Rectal smooth muscle tissue (tissue), 1 donor: ENCODE results near the gene PDE7B.
"Not testable (repeated sequence)": the region's sequence is repeated elsewhere in the genome, so short reads cannot be mapped to it uniquely, and the experiment has no call there.

Experiments used
- H3K27ac ChIP-seq: one replicate; pipeline ENCODE4 v1.7.0; 2013; ENCODE audit warnings: low read depth, low read length, inconsistent platforms
- H3K27me3 ChIP-seq: one replicate; pipeline ENCODE4 v1.7.0; 2013; ENCODE audit warnings: low read length; ENCODE audit not compliant: control insufficient read depth, insufficient read depth
- H3K36me3 ChIP-seq: one replicate; pipeline ENCODE4 v1.7.0; 2013; ENCODE audit warnings: low read length; ENCODE audit not compliant: control insufficient read depth, insufficient read depth
- H3K4me1 ChIP-seq: one replicate; pipeline ENCODE4 v1.7.0; 2013; ENCODE audit warnings: low read length; ENCODE audit not compliant: control insufficient read depth, insufficient read depth
- H3K4me3 ChIP-seq: one replicate; pipeline ENCODE4 v1.7.0; 2013; ENCODE audit warnings: low read length
- H3K9ac ChIP-seq: one replicate; pipeline ENCODE4 v1.7.0; 2013; ENCODE audit warnings: low read length

Gene PDE7B

DNA sequence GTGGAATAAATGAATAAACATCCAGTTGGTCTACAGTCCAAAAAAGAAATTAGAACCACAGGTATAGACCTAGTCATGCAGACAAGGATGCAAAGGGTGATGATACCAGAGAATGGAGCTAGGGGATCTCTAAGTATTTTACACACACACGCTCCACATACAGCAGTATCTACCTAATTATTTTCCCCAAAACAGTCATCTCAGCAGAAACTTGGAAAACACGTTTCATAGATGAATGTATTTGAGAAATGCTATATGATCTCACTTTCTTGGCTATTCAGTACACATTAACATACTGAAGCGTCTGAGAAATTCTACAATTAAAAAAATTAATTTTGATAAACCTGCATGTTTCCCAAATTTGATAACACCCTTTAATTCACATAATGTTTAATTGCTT lies 243.3 kb downstream of the PDE7B start:
- H3K36me3 ChIP-seq, result no peaks in the 10 kb centered on the region
- H3K27ac ChIP-seq, result no peak overlapping the region
- no peaks in the 10 kb centered on the region for H3K27me3 ChIP-seq
- no peak overlapping the region for H3K9ac ChIP-seq
- no peak overlapping the region for H3K4me3 ChIP-seq
- no peaks in the 10 kb centered on the region for H3K4me1 ChIP-seq

DNA sequence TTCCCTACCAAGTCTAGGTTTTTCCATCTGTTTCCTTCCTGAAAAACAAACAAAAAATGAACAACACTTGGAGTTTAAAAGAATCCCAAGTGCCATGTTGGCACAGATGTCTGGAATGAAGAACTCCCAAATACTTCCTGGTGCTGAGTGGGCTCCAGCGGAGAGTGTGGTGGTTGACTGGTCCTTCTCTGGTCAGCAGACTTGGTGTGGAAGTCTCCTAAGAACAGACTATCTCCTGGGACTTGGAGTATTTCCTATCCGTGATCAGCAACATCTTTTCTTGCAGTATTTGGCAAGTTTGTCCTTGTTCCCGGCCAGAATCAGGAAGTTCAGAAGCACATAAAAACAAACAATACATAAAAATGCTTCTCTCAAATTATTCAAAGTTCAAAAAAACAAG lies 244.5 kb downstream of the PDE7B start:
- Histone ChIP-seq H3K4me3 (no peak overlapping the region), H3K9ac (no peak overlapping the region), H3K36me3 (no peaks in the 10 kb centered on the region), H3K27me3 (no peaks in the 10 kb centered on the region), H3K4me1 (no peaks in the 10 kb centered on the region), H3K27ac (no peak overlapping the region)

DNA sequence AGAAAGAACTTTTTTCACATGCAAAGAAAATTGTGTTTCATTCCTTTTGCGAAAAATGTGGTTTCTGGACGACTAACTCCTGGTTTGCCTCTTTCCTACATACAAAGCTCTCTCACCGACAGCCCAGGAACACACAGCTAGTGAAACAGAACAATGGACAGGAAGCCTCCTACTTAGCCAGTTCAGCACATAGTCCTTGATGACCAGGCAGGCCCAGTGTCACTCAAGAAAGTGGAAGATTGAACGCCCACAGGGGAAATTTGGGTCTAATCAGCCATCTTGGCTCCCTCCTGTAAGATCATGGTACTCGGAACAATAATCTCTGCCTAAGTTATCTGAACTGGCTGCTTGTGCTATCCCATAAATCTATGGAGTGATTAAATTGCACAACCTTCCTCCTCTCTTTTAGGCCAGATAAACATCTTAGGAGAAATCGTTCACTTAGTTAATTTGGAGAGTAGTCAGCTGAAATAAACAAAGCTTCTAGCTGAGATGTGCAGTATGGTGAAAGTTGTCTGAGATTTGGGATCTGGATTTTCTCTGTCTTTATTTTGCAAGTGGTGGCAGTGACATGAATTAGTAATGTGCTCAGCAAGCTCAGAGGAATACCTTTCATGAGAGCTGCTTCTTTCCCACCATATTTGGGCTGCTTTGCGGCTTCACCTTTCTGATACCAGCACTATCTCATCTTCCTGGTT lies 251.6 kb downstream of the PDE7B start:
- H3K27ac ChIP-seq, result peak overlapping the region; percentile 64
- H3K4me3 ChIP-seq, result peak overlapping the region; percentile 34
- H3K27me3 ChIP-seq, result no peaks in the 10 kb centered on the region
- peaks cover 13% of the 10 kb centered on the region for H3K4me1 ChIP-seq
- no peaks in the 10 kb centered on the region for H3K36me3 ChIP-seq
- H3K9ac ChIP-seq, result no peak overlapping the region

DNA sequence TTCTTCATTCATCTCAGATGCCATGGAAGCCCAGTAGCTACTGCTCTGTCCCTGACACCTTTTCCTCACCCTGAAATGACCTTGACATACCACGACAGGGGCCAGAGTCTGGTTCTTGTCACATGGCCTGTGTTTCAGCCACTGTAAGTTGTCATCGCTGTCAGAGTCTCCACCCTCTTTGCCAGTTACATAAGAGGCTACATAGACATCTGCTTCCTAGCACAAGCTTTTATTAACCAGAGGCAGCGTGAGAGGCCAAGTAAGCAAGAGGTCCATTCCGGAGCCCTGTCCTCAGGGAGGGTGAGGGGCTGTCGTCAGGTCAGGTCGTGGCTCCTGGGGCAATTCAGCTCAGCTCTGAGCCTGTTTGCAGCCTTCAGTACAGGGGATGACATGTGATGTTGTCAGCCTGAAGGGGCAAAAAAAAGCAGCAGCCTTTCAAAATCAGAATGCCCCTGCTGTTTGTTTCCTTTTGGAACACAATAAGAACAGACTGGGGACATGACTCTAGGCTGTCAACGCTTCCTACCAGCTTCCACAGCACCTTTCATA lies 252.3 kb downstream of the PDE7B start:
- Histone ChIP-seq H3K4me3 (peak overlapping the region; percentile 34), H3K9ac (no peak overlapping the region), H3K4me1 (peaks cover 13% of the 10 kb centered on the region), H3K27ac (peak overlapping the region; percentile 64), H3K27me3 (no peaks in the 10 kb centered on the region), H3K36me3 (no peaks in the 10 kb centered on the region)

DNA sequence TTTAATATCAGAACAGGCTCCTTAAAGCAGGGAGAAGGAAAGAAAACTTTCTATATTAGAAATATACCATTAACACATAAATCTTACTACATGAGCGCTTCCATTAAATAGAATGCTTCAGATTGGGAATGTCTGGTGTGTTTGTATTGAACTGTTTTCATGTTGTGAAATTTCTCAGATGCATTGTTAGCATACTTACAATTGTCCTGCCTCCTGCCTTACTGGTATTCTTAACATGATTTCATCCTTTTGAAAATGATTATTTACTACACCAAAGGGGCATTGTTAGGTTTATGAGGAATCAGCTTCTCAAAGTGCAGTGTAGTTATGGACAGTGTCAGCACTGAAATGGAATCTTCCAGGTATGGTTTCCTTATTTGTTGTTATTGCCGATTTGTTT lies 253.1 kb downstream of the PDE7B start:
- Histone ChIP-seq H3K36me3 (no peaks in the 10 kb centered on the region), H3K9ac (no peak overlapping the region), H3K27ac (no peak overlapping the region), H3K27me3 (no peaks in the 10 kb centered on the region), H3K4me3 (no peak overlapping the region), H3K4me1 (peaks cover 13% of the 10 kb centered on the region)

DNA sequence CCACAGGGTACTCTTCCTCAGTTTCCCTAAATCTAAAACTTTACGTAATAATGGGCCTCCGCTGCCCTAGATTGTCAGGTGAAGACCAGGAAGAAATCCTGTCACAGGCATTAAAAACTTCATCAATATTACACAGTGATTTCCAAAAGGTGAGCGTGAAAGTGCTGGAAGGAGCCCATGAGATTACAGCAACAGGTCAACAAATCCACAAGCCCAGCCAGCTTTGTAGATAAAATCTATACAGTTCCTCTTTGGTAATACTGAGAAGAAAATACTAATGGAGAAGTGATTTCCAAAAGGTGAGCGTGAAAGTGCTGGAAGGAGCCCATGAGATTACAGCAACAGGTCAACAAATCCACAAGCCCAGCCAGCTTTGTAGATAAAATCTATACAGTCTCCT lies 254.3 kb downstream of the PDE7B start:
- H3K9ac ChIP-seq, H3K4me3 ChIP-seq, H3K27ac ChIP-seq, H3K36me3 ChIP-seq, H3K27me3 ChIP-seq: not testable (repeated sequence)
- H3K4me1 ChIP-seq, result peaks cover 13% of the 10 kb centered on the region

DNA sequence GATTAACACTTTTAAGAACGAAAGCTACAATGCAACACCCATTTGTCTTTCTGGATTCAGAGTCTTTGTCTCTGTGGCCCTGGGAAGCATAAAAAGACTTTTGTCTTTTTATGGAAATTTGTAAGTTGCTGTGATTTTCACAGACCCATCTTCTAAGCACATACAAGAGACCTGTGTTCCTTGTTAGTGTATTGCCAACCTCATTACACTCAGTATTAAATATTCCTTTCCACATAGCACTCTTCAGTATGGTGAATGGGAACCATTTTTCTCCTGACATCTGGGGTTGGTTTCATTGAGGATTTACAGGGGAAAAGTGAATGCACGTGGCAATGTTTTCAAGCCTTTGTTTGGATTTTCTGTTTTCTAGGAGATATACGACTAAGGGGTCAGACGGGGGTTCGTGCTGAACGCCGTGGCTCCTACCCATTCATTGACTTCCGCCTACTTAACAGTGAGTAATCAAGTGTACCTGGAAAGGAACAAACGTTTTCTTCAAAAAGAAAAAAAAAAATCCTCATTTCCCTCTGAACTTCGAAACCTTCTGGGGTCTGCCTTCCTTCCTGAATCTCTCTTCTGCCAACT lies 257.0 kb downstream of the PDE7B start:
- no peak overlapping the region for H3K9ac ChIP-seq
- H3K4me3 ChIP-seq, result no peak overlapping the region
- no peaks in the 10 kb centered on the region for H3K36me3 ChIP-seq
- peaks cover 11% of the 10 kb centered on the region for H3K4me1 ChIP-seq
- no peaks in the 10 kb centered on the region for H3K27me3 ChIP-seq
- no peak overlapping the region for H3K27ac ChIP-seq

DNA sequence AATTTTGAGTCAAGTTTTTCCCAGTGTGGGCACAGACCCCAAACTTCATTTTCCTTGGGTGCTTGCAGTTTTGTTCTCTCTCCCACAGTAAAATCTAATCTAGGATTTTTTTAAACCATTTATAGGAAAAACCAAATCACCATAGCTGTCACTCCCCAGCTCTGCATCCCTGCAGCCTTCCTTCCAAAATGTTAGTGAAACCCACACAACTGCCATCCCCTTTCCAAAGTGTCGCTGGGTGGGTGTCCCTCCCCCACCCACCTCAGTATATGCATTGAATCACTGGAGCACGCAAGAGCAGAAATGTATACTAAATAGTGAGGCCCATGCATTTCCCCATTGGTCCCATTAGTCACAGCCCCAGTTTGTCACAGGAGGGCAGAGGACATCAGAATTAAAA lies 260.3 kb downstream of the PDE7B start:
- Histone ChIP-seq H3K27ac (no peak overlapping the region), H3K9ac (no peak overlapping the region), H3K4me1 (no peaks in the 10 kb centered on the region)

DNA sequence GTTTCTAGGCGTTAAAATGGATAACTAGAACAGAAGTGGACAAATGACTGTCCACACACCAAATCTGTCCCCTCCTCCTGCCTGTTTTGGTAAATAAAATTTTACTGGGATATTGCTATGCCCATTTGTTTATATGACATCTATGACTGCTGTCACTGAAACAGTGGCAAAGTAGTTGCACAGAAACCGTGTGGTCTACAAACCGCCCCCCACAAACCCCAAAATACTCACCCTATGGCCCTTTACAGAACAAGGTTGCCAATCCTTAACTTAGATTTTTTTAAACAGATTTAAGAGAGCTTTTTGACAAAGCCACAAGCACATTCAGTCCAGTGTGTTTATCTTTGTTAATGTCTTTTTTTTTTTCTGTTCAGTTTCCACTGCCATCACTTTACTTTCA lies 260.8 kb downstream of the PDE7B start:
- no peaks in the 10 kb centered on the region for H3K4me1 ChIP-seq
- H3K9ac ChIP-seq, result no peak overlapping the region
- H3K27ac ChIP-seq, result no peak overlapping the region
- no peaks in the 10 kb centered on the region for H3K27me3 ChIP-seq
- H3K36me3 ChIP-seq, result no peaks in the 10 kb centered on the region
- H3K4me3 ChIP-seq, result no peak overlapping the region

More for the DNA sequence above, 260.3 kb downstream of the PDE7B start:
- no peaks in the 10 kb centered on the region for H3K27me3 ChIP-seq
- no peak overlapping the region for H3K4me3 ChIP-seq
- no peaks in the 10 kb centered on the region for H3K36me3 ChIP-seq

DNA sequence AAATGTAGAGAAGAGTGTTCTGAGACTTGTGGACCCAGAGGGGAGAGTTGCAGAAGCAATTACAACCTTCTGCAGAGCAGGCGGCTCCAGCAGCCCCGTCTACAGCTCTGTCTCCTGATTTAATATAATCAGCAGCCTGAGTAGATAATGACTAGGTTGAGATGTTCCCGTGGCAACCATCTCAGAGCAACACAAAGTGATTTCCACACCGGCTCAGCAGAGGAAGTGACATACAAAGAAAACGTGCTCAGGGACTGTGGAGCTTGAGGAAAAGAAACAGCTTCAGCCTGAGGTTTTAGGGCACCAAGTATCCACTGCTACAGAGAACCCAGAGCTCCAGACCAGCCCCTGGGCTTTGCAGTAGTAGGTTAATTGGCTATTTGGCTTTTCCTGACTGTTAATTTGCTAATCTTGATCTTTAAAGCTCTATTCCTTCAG lies 262.3 kb downstream of the PDE7B start:
- Histone ChIP-seq H3K9ac (no peak overlapping the region), H3K27ac (no peak overlapping the region), H3K4me1 (no peaks in the 10 kb centered on the region), H3K36me3 (no peaks in the 10 kb centered on the region), H3K27me3 (no peaks in the 10 kb centered on the region), H3K4me3 (no peak overlapping the region)

DNA sequence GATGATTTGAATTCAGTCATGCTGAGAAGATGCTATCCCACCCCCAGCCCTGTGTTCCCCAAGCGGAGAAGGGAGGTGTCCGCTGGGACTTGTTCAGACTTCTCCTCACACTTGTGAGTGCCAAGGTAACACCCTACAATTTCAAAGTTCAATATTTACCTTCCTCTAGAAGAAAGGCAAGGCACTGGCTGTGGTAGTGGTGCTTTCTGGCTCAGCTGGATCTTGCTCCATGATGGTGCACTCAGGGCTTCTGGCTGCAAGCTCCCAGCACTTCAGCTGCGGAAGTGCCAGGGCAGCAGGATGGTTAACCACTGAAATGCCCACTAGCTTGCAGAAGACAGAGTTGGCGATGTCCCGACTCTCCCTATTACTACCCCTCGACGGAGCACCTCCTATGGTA lies 263.2 kb downstream of the PDE7B start:
- Histone ChIP-seq H3K27me3 (no peaks in the 10 kb centered on the region), H3K4me3 (no peak overlapping the region), H3K36me3 (no peaks in the 10 kb centered on the region), H3K9ac (no peak overlapping the region), H3K4me1 (no peaks in the 10 kb centered on the region), H3K27ac (no peak overlapping the region)

DNA sequence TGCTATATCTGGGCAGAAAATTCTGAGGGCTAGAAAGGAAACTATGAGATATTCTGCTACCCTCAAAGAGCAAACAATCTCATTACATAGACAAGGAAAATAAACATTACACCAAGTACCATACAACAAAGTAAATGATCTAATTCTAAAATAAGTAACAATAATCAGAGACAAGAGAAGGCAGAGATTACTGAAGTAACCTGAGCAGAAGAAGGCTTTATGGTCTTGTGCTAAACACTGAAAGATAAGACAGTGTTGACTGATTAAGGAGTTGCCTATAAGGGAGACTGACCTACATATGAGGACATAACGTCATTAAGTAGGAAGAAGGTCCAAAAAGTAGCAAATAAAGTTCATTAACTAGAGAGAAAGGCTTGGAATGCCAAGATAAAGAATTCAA lies 264.4 kb downstream of the PDE7B start:
- no peaks in the 10 kb centered on the region for H3K27me3 ChIP-seq
- no peak overlapping the region for H3K27ac ChIP-seq
- no peak overlapping the region for H3K4me3 ChIP-seq
- no peaks in the 10 kb centered on the region for H3K4me1 ChIP-seq
- no peaks in the 10 kb centered on the region for H3K36me3 ChIP-seq
- no peak overlapping the region for H3K9ac ChIP-seq

DNA sequence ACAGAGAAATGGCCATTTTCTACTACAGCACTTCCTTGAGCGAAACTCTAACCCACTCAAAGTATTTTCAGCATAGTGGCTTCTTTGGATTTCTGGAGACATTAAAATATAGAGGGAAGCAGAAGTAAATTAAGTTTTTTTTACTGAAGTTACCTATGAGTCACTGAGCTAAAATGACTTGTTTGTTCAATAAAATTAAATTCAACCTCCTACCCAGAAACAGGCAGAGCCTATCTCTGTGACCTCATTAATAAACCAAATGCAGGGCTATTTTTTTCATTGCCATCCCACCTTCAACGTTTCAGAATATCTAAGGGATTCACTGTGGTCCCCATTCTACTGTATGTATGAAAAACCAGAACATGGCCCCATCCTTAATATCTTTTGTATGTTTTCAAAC lies 265.6 kb downstream of the PDE7B start:
- Histone ChIP-seq H3K36me3 (no peaks in the 10 kb centered on the region), H3K27ac (no peak overlapping the region), H3K4me3 (no peak overlapping the region), H3K9ac (no peak overlapping the region), H3K4me1 (no peaks in the 10 kb centered on the region), H3K27me3 (no peaks in the 10 kb centered on the region)
